HepG2 (cell line): ENCODE data around the gene TMEM127. TPM values are rescaled to one million over a fixed set of nuclear protein-coding genes. Genes with fewer than 3 reads are reported as not detected.

ENCODE experiments used
- BORCS8-MEF2B ChIP-seq: sonication (generic); formaldehyde crosslinking; IDR thresholded peaks from 2 replicates; pipeline ENCODE4 v1.8.0; 2022; ENCODE audit warnings: mild to moderate bottlenecking, missing genetic modification reagents
- CBX2 ChIP-seq, 2 experiments: fragments of 200-600 bp in 1 of 2; sonication (generic); formaldehyde crosslinking in 1 of 2; IDR thresholded peaks; 2 replicates each; pipeline versions ENCODE4 v1.7.0 to v1.8.1; 2018 to 2022; ENCODE audit warnings: low read depth in 2 of 2, low read length in 1 of 2, mild to moderate bottlenecking in 1 of 2, missing genetic modification reagents in 1 of 2
- CCDC6 ChIP-seq: sonication (generic); formaldehyde crosslinking; IDR thresholded peaks from 2 replicates; pipeline ENCODE4 v1.8.1; 2022; ENCODE audit warnings: mild to moderate bottlenecking, missing genetic modification reagents, moderate library complexity
- CEBPB ChIP-seq: IDR thresholded peaks from 2 replicates; pipeline ENCODE4 v1.6.1; 2011; ENCODE audit warnings: low read depth, low read length, improper control_type of control experiment, borderline replicate concordance
- DR1 ChIP-seq: sonication (generic); formaldehyde crosslinking; IDR thresholded peaks from 2 replicates; pipeline ENCODE4 v1.8.0; 2021; ENCODE audit warnings: mild to moderate bottlenecking, missing genetic modification reagents, inconsistent platforms
- EZH2 ChIP-seq: conservative IDR thresholded peaks from 2 replicates; pipeline ENCODE4 v1.6.1; 2012; ENCODE audit warnings: mild to moderate bottlenecking, low read depth, low read length, moderate library complexity
- FLYWCH1 ChIP-seq: sonication (generic); formaldehyde crosslinking; IDR thresholded peaks from 2 replicates; pipeline ENCODE4 v1.8.1; 2023; ENCODE audit warnings: mild to moderate bottlenecking, missing genetic modification reagents
- IRF9 ChIP-seq: sonication (generic); formaldehyde crosslinking; IDR thresholded peaks from 2 replicates; pipeline ENCODE4 v1.8.0; 2022; ENCODE audit warnings: missing genetic modification reagents, mild to moderate bottlenecking, borderline replicate concordance
- KDM5A ChIP-seq: fragments of 200-600 bp; sonication (generic); IDR thresholded peaks from 2 replicates; pipeline ENCODE4 v1.7.0; 2018; ENCODE audit warnings: antibody characterized with exemption, mild to moderate bottlenecking, low read length, borderline replicate concordance
- MATR3 ChIP-seq: sonication (generic); formaldehyde crosslinking; IDR thresholded peaks from 2 replicates; pipeline ENCODE4 v1.4.0; 2020; ENCODE audit warnings: missing genetic modification reagents
- NFIB ChIP-seq: sonication (generic); formaldehyde crosslinking; IDR thresholded peaks from 2 replicates; pipeline ENCODE4 v1.9.0; 2021; ENCODE audit warnings: missing genetic modification reagents, mild to moderate bottlenecking, borderline replicate concordance
- NFYB ChIP-seq: sonication (generic); formaldehyde crosslinking; IDR thresholded peaks from 2 replicates; pipeline ENCODE4 v1.4.0; 2020; ENCODE audit warnings: missing genetic modification reagents
- POLR2G ChIP-seq: fragments of 200-400 bp; formaldehyde crosslinking; IDR thresholded peaks from 2 replicates; pipeline ENCODE4 v1.6.1; 2018; ENCODE audit warnings: mild to moderate bottlenecking, low read depth, low read length, moderate library complexity
- SMARCE1 ChIP-seq: fragments of 450-650 bp; IDR thresholded peaks from 2 replicates; pipeline ENCODE4 v1.6.1; 2017; ENCODE audit warnings: borderline replicate concordance
- YEATS2 ChIP-seq: sonication (generic); formaldehyde crosslinking; IDR thresholded peaks from 2 replicates; pipeline ENCODE4 v1.4.0; 2020; ENCODE audit warnings: missing genetic modification reagents, borderline replicate concordance
- ZBTB42 ChIP-seq: sonication (generic); formaldehyde crosslinking; IDR thresholded peaks from 2 replicates; pipeline ENCODE4 v1.5.0; 2020; ENCODE audit warnings: mild to moderate bottlenecking, missing genetic modification reagents
- ZNF18 ChIP-seq: sonication (generic); formaldehyde crosslinking; IDR thresholded peaks from 2 replicates; pipeline ENCODE4 v1.8.0; 2022; ENCODE audit warnings: mild to moderate bottlenecking, missing genetic modification reagents; ENCODE audit not compliant: insufficient replicate concordance
- ZNF235 ChIP-seq: sonication (generic); formaldehyde crosslinking; IDR thresholded peaks from 2 replicates; pipeline ENCODE4 v1.8.1; 2023; ENCODE audit warnings: mild to moderate bottlenecking, missing genetic modification reagents, borderline replicate concordance
- ZNF597 ChIP-seq: sonication (generic); formaldehyde crosslinking; IDR thresholded peaks from 2 replicates; pipeline ENCODE4 v1.5.0; 2020; ENCODE audit warnings: missing genetic modification reagents
- ZNF614 ChIP-seq: IDR thresholded peaks from 2 replicates; pipeline ENCODE4 v1.6.1; 2018; ENCODE audit warnings: missing biosample characterization, missing genetic modification reagents, inconsistent platforms, borderline replicate concordance
- polyA plus RNA-seq, 8 experiments: library from polyadenylated mRNA; depleted of rRNA in 3 of 8; stranded (reverse) in 7 of 8; unstranded in 1 of 8; fragments of >200 nt; fragmentation: Illumina TruSeq in 4 of 8; extraction: Trizol in 4 of 8; gene quantifications; 2 replicates each; pipeline versions ENCODE4 v1.2.1 to v1.2.3, GENCODE V29; 2011 to 2016; ENCODE audit warnings: low read depth in 4 of 8, missing spikeins in 1 of 8, mixed read lengths in 1 of 8; ENCODE audit not compliant: insufficient read depth in 1 of 8
- total RNA-seq, 5 experiments: library from RNA; depleted of rRNA; stranded (reverse); fragments of >200 nt; fragmentation: Illumina TruSeq; extraction: Trizol; gene quantifications; 2 replicates each; pipeline ENCODE4 v1.2.3, GENCODE V29; 2016; ENCODE audit warnings: low read depth in 1 of 5
- TF ChIP-seq, protein P1 (sequence below): IDR thresholded peaks from 2 replicates; pipeline ENCODE4 v1.4.0; 2020; ENCODE audit warnings: mild to moderate bottlenecking, missing genetic modification reagents

Gene TMEM127
- total and polyA plus RNA-seq, 2 of the 13 experiments (the other 11 are each of a cell fraction or from before 2014, with no cell fraction given) = 21.5 to 33.9 TPM

DNA sequence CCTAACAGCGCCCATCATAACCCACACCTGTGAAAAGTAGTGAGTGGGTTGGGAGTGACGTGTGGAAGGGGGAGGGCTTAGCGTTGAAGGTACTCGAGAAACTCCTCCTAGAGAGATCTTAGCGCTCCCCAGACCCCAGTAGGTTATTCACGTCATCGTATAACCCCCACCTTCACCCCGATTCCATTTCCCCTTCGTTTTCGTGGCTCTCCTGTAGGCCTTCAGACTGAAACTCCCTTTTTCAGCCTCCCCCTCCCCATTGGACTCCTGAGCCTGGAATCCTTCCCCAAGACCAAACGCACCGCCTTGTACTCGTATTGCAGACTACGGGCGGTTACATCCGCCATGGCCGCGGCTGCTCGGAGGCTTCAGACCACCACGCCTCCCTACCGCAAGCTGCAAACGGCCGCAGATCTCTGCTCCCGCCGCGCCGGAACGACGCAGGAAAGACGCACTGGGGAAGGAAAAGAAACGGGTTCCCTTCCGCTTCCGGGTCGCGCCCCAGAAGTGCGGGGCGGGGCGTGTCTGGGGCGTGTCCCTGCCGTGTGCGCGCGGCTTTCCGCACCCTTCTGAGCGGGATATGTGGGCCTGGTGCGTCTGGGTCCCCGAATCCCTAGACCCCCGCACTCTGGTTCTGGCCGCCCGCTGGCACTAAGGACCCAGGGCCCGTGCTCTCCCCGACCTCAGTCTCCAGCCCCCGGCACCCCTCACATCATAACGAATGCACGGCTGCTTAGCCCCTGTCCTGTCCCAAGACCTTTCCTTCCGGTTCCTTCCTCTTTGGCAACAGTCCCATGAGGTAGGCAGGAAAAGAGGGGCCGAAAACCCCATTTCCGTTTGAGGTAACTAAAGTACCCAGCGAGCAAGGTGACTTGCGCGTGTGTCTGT, 39.5 kb upstream of the TMEM127 start, which contains the start of gene SNRNP200 (continued):
- TF ChIP-seq, protein P1, sequence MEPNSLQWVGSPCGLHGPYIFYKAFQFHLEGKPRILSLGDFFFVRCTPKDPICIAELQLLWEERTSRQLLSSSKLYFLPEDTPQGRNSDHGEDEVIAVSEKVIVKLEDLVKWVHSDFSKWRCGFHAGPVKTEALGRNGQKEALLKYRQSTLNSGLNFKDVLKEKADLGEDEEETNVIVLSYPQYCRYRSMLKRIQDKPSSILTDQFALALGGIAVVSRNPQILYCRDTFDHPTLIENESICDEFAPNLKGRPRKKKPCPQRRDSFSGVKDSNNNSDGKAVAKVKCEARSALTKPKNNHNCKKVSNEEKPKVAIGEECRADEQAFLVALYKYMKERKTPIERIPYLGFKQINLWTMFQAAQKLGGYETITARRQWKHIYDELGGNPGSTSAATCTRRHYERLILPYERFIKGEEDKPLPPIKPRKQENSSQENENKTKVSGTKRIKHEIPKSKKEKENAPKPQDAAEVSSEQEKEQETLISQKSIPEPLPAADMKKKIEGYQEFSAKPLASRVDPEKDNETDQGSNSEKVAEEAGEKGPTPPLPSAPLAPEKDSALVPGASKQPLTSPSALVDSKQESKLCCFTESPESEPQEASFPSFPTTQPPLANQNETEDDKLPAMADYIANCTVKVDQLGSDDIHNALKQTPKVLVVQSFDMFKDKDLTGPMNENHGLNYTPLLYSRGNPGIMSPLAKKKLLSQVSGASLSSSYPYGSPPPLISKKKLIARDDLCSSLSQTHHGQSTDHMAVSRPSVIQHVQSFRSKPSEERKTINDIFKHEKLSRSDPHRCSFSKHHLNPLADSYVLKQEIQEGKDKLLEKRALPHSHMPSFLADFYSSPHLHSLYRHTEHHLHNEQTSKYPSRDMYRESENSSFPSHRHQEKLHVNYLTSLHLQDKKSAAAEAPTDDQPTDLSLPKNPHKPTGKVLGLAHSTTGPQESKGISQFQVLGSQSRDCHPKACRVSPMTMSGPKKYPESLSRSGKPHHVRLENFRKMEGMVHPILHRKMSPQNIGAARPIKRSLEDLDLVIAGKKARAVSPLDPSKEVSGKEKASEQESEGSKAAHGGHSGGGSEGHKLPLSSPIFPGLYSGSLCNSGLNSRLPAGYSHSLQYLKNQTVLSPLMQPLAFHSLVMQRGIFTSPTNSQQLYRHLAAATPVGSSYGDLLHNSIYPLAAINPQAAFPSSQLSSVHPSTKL (CRISPR knock-in tag) = peak; percentile 69
- TF ChIP-seq CCDC6 (CRISPR knock-in tag) (peak; percentile 70), ZNF18 (CRISPR knock-in tag) (peak; percentile 95), IRF9 (CRISPR knock-in tag) (peak; percentile 98; the same call in 1 of the 2 replicates), BORCS8-MEF2B (CRISPR knock-in tag) (peak; percentile 90), EZH2 (no peak), NFYB (CRISPR knock-in tag) (peak; percentile 24), ZBTB42 (CRISPR knock-in tag) (peak; percentile 30; the same call in 1 of the 2 replicates), MATR3 (CRISPR knock-in tag) (no peak), ZNF597 (CRISPR knock-in tag) (no peak), POLR2G (peak; percentile 93), YEATS2 (CRISPR knock-in tag) (peak; percentile 99), NFIB (CRISPR knock-in tag) (no peak), ZNF614 (CRISPR knock-in tag) (peak; percentile 93; the same call in 1 of the 2 replicates), CEBPB (0 out of 2 replicates have a peak, but pooled peaks have one; percentile 5), KDM5A (peak; percentile 97), DR1 (CRISPR knock-in tag) (peak; percentile 94), SMARCE1 (no peak), ZNF235 (CRISPR knock-in tag) (peak; percentile 69; the same call in 1 of the 2 replicates), CBX2 (IDR thresholded peaks at IDR 0.05; ENCODE audit: low read depth, low read length) (no peak), CBX2 (CRISPR knock-in tag; IDR thresholded peaks at IDR 0.05; ENCODE audit: low read depth) (no peak; the same call in 1 of the 2 replicates), FLYWCH1 (no peak; the same call in 1 of the 2 replicates)
